Measurements from ENCODE around the gene PDCL3. TPM values are rescaled to one million over a fixed set of nuclear protein-coding genes. Genes with fewer than 3 reads are reported as not detected.

PDCL3 gene
- total and polyA plus RNA-seq, 8 donors, result 7.2 to 32.2 (median 21.3) TPM; not detected in 1

DNA sequence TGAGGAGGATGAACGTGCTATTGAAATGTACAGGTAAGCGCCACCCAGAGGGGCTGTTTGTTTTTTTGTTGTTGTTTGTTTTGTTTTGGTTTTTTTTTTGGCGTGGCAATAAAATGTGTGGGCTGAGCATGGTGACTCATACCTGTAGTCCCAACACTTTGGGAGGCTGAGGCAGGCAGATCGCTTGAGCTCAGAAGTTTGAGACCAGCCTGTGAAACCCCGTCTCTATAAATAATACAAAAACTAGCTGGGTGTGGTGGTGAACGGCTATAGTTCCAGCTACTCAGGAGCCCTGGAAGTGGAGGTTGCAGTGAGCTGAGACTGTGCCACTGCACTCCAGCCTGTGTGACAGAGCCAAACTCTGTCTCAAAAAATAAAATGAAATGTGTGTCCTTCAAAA lies 6.2 kb downstream of the PDCL3 start:
- 79 to 86% (median 84%) methylated on average over 6 of the region's 6 CpGs for WGBS, 5 donors
- Histone ChIP-seq H3K27ac (no peak overlapping the region), H3K4me1 (peaks cover 1 to 13% (median 7%) of the 10 kb centered on the region in 4 donors), H3K27me3 (no peaks in the 10 kb centered on the region), H3K9me3 (no peaks in the 10 kb centered on the region), H3K36me3 (peaks cover 25 to 79% (median 77%) of the 10 kb centered on the region in 4 donors), H3K4me3 (no peak overlapping the region)
- TF ChIP-seq EP300 (IDR thresholded peaks at IDR 0.05) (no peak), POLR2AphosphoS5 (IDR thresholded peaks at IDR 0.05) (no peak), POLR2A (IDR thresholded peaks at IDR 0.05) (no peak)
- TF ChIP-seq, protein P1, sequence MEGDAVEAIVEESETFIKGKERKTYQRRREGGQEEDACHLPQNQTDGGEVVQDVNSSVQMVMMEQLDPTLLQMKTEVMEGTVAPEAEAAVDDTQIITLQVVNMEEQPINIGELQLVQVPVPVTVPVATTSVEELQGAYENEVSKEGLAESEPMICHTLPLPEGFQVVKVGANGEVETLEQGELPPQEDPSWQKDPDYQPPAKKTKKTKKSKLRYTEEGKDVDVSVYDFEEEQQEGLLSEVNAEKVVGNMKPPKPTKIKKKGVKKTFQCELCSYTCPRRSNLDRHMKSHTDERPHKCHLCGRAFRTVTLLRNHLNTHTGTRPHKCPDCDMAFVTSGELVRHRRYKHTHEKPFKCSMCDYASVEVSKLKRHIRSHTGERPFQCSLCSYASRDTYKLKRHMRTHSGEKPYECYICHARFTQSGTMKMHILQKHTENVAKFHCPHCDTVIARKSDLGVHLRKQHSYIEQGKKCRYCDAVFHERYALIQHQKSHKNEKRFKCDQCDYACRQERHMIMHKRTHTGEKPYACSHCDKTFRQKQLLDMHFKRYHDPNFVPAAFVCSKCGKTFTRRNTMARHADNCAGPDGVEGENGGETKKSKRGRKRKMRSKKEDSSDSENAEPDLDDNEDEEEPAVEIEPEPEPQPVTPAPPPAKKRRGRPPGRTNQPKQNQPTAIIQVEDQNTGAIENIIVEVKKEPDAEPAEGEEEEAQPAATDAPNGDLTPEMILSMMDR (IDR thresholded peaks at IDR 0.05), result no peak
- intact Hi-C loops (cut with DNase I; ENCODE audit: low total_unique reads), result no loop called here
- DNase-seq, result no peak

GRCh38 chr2:100571668-100572067 lies 8.9 kb downstream of the PDCL3 start:
- no peak overlapping the region for H3K4me3 ChIP-seq
- DNase-seq, result no peak
- peaks cover 0 to 2% (median 0%) of the 10 kb centered on the region in 4 donors for H3K4me1 ChIP-seq
- no peaks in the 10 kb centered on the region for H3K27me3 ChIP-seq
- intact Hi-C loops (cut with DNase I; ENCODE audit: low total_unique reads), result no loop called here
- peaks cover 33 to 98% (median 93%) of the 10 kb centered on the region in 4 donors for H3K36me3 ChIP-seq
- no peaks in the 10 kb centered on the region for H3K9me3 ChIP-seq
- H3K27ac ChIP-seq, result no peak overlapping the region
- TF ChIP-seq POLR2A (IDR thresholded peaks at IDR 0.05), result no peak
- no peak for TF ChIP-seq EP300 (IDR thresholded peaks at IDR 0.05)
- TF ChIP-seq, protein P1 (IDR thresholded peaks at IDR 0.05), result no peak
- WGBS, 5 donors, result 77 to 80% (median 78%) methylated on average over 9 of the region's 9 CpGs

DNA sequence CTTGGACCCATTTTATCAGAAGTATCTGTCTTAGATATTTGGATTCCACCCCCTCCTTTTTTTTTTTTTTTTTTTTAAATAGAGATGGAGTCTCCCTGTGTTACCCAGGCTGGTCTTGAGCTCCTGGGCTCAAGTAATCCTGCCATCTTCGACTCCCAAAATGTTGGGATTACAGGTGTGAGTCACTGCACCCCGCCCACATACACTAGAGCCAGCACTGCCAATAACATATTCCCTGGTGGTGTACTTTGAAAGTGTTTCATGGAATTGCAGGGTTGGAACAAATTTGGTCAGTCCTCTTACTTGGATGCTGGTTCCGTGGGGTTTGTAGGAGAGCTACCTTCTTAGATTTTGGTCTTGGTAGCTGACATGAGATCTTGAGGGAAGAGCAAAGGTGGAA lies 15.0 kb downstream of the PDCL3 start:
- Histone ChIP-seq H3K27me3 (no peaks in the 10 kb centered on the region), H3K4me1 (no peaks in the 10 kb centered on the region), H3K27ac (no peak overlapping the region), H3K4me3 (no peak overlapping the region), H3K36me3 (peaks cover 14 to 52% (median 44%) of the 10 kb centered on the region in 4 donors), H3K9me3 (no peaks in the 10 kb centered on the region)
- intact Hi-C loops (cut with DNase I; ENCODE audit: low total_unique reads), result no loop called here
- WGBS, 5 donors, result 79 to 85% (median 80%) methylated on average over 3 of the region's 3 CpGs
- DNase-seq, result no peak
- no peak for TF ChIP-seq EP300 (IDR thresholded peaks at IDR 0.05)
- TF ChIP-seq, protein P1 (IDR thresholded peaks at IDR 0.05), result no peak
- TF ChIP-seq POLR2A (IDR thresholded peaks at IDR 0.05), result no peak
- no peak for TF ChIP-seq POLR2AphosphoS5 (IDR thresholded peaks at IDR 0.05)

GRCh38 chr2:100580367-100581276 lies 17.8 kb downstream of the PDCL3 start:
- intact Hi-C loops (cut with DNase I; ENCODE audit: low total_unique reads), result no loop called here
- WGBS, 5 donors, result 62 to 71% (median 65%) methylated on average over 15 of the region's 15 CpGs
- H3K27me3 ChIP-seq, result no peaks in the 10 kb centered on the region
- TF ChIP-seq EP300 (IDR thresholded peaks at IDR 0.05), result no peak
- TF ChIP-seq, protein P1 (IDR thresholded peaks at IDR 0.05), result no peak
- no peak for TF ChIP-seq POLR2A (IDR thresholded peaks at IDR 0.05)
- TF ChIP-seq POLR2AphosphoS5 (IDR thresholded peaks at IDR 0.05), result no peak
- no peak overlapping the region for H3K4me3 ChIP-seq
- H3K4me1 ChIP-seq, result no peaks in the 10 kb centered on the region
- H3K36me3 ChIP-seq, result peaks cover 0 to 23% (median 17%) of the 10 kb centered on the region in 4 donors
- no peaks in the 10 kb centered on the region for H3K9me3 ChIP-seq
- peak in 1 of 2 donors; percentile 42 for DNase-seq
- H3K27ac ChIP-seq, result peak overlapping the region; percentile 32 to 68 (median 59)
